ENCODE measurements around the gene DMRTB1. TPM values are rescaled to one million over a fixed set of nuclear protein-coding genes. Genes with fewer than 3 reads are reported as not detected.

Gene DMRTB1
- total and polyA plus RNA-seq, 9 of the 15 experiments (the other 6 are each of a cell fraction or from before 2014, with no cell fraction given): 0.06 to 0.35 (median 0.13) TPM; not detected in 3

- H3K27me3 ChIP-seq (ENCODE audit: control insufficient read depth in 2 of 2, insufficient read depth in 2 of 2, low read length in 2 of 2): peaks cover 33 to 82% of the 10 kb centered on the region in 2 experiments
These were observed 24.0 kb downstream of the DMRTB1 start for GRCh38 chr1:53483170-53483569.

More at GRCh38 chr1:53483170-53483569, 24.0 kb downstream of the DMRTB1 start:
- H3K27ac ChIP-seq (ENCODE audit: extremely low read depth, low read depth, low read length): no peak overlapping the region
- H3K9ac ChIP-seq (ENCODE audit: insufficient read depth in 1 of 2, low read depth in 2 of 2, low read length in 2 of 2): no peak overlapping the region
- H3K4me3 ChIP-seq: no peak overlapping the region
- intact Hi-C loops (cut with micrococcal nuclease) (loop anchor here (10.0 kb wide), 1 partner anchor 462 kb away; the partner anchor contains the start of genes IFT25 and LRRC42), in situ Hi-C loops (cut with MboI) (no loop called here)
- BruUV-seq (replicated peaks): no TSS peak
- peaks cover 0 to 4% of the 10 kb centered on the region in 2 experiments; a peak in 1 of 5 replicates for H3K4me1 ChIP-seq (replicated peaks in 1 of 2; ENCODE audit: control insufficient read depth in 2 of 2, insufficient read depth in 2 of 2, low read length in 2 of 2)
- H3K9me1 ChIP-seq (ENCODE audit: control insufficient read depth, insufficient read depth, low read length): no peaks in the 10 kb centered on the region
- H3K36me3 ChIP-seq (ENCODE audit: control insufficient read depth, insufficient read depth, low read length): no peaks in the 10 kb centered on the region
- no peak overlapping the region for H3K4me2 ChIP-seq (ENCODE audit: insufficient read depth, low read length)
- POLR2A ChIA-PET: interaction anchor here (0.6 to 1.0 kb wide), 2 partner anchors 18 to 151 kb away, joined by 3 read pairs; no protein-coding TSS in a partner anchor
- H2AFZ ChIP-seq (ENCODE audit: low read depth, low read length): no peak overlapping the region
- 1% methylated on average over 9 of the region's 9 CpGs for WGBS (ENCODE audit: insufficient coverage, low coverage, missing lambda C conversion rate)
- DNase-seq (ENCODE audit: extremely low read depth in 1 of 4, low spot score in 3 of 4) (no peak), FAIRE-seq (no peak), ATAC-seq (no peak)
- no peak for TF ChIP-seq MED1 (CRISPR knock-in tag; IDR thresholded peaks at IDR 0.05; ENCODE audit: borderline replicate concordance)
- TF ChIP-seq IRF2 (CRISPR knock-in tag; IDR thresholded peaks at IDR 0.05): no peak
- TF ChIP-seq MAFF (IDR thresholded peaks at IDR 0.05; ENCODE audit: low read length): no peak
- TF ChIP-seq POLR3G (IDR thresholded peaks at IDR 0.05; ENCODE audit: extremely low read depth, insufficient read length, insufficient replicate concordance): no peak
- TF ChIP-seq MXD1 (CRISPR knock-in tag; IDR thresholded peaks at IDR 0.05; ENCODE audit: borderline replicate concordance, poor library complexity, severe bottlenecking): no peak
- no peak for TF ChIP-seq KAT7 (CRISPR knock-in tag; IDR thresholded peaks at IDR 0.05; ENCODE audit: borderline replicate concordance)
- no peak for TF ChIP-seq ZNF395 (CRISPR knock-in tag; IDR thresholded peaks at IDR 0.05)
- TF ChIP-seq RBM34 (IDR thresholded peaks at IDR 0.05; ENCODE audit: borderline replicate concordance, insufficient read depth, low read length): no peak
- H4K20me1 ChIP-seq (replicated peaks; ENCODE audit: control insufficient read depth, insufficient read depth, low read length): peaks cover 9% of the 10 kb centered on the region
- CTCF ChIA-PET (ENCODE audit: low intra/inter-chr PET ratio): no interaction called here
- no peaks in the 10 kb centered on the region for H3K9me3 ChIP-seq (replicated peaks; ENCODE audit: control insufficient read depth, insufficient read depth, low read depth, low read length)
- no peaks in the 10 kb centered on the region for H3K79me2 ChIP-seq (ENCODE audit: control insufficient read depth, insufficient read depth, low read length)

Data from K562 (cell line).